Endothelial cell of umbilical vein (primary cell): ENCODE measurements around the gene PCDHGC3.

Source experiments
- FOS ChIP-seq: IDR thresholded peaks from 2 replicates; pipeline ENCODE4 v1.6.1; 2011; ENCODE audit warnings: mild to moderate bottlenecking, low read length, moderate library complexity, borderline replicate concordance; ENCODE audit not compliant: insufficient read depth
- POLR2A ChIP-seq: IDR thresholded peaks from 2 replicates; pipeline ENCODE4 v1.6.1; 2012; ENCODE audit warnings: low read depth, mild to moderate bottlenecking, control low read depth, low read length

GRCh38 chr5:141441571-141442170, 34.1 kb upstream of the PCDHGC3 start:
- TF ChIP-seq POLR2A (no peak), FOS (no peak)
